ENCODE results near the gene MYH11.

The MYH11 gene

DNA sequence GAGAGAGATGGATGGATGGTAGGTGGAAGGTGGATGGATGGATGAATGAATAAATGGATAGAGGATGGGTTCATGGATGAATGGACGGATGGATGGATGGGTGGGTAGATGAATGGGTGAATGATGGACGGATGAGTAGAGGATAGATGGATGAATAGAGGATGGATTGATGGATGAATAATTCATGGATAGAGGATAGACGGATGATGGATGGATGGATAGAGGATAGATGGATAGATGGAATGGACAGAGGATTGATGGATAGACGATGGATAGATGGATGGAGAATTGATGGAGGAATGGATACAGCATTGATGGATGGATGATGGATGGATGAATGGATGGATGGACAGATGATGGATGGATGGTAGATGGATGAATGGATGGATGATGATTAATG is 91.7 kb downstream of the MYH11 start:
- no peaks in the 10 kb centered on the region for H3K27me3 ChIP-seq (ENCODE audit: control insufficient read depth, insufficient read depth, low read length)

DNA sequence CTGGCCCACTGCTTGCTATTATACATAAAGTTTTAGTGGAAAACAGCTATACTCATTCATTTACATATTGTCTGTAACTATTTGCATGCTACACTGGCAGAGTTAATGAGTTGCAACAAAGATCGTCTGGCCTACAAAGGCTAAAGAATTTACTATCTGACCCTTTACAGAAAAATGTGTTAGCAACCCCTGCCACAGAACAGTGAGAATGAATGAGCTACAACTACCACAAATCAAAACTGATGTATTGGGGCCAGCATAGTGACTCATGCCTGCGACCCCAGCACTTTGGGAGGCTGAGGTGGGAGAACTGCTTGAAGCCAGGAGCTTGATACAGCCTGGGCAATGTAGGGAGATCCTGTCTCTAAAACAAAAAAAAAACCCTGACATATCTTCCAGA is 92.7 kb downstream of the MYH11 start:
- Histone ChIP-seq H3K9me3 (ENCODE audit: control insufficient read depth, insufficient read depth, low read depth, low read length) (no peaks in the 10 kb centered on the region), H3K27me3 (ENCODE audit: control insufficient read depth, insufficient read depth, low read length) (no peaks in the 10 kb centered on the region), H3K27ac (ENCODE audit: low read depth, low read length) (no peak overlapping the region), H3K9ac (ENCODE audit: low read length) (no peak overlapping the region), H3K36me3 (ENCODE audit: control insufficient read depth, insufficient read depth, low read length) (no peaks in the 10 kb centered on the region), H3K4me3 (ENCODE audit: low read depth, low read length) (no peak overlapping the region), H3K4me1 (ENCODE audit: control insufficient read depth, insufficient read depth, low read length) (no peaks in the 10 kb centered on the region)

More for the DNA sequence above, 91.7 kb downstream of the MYH11 start:
- H3K9ac ChIP-seq (ENCODE audit: low read length): no peak overlapping the region
- no peaks in the 10 kb centered on the region for H3K4me1 ChIP-seq (ENCODE audit: control insufficient read depth, insufficient read depth, low read length)
- H3K36me3 ChIP-seq (ENCODE audit: control insufficient read depth, insufficient read depth, low read length): no peaks in the 10 kb centered on the region
- H3K9me3 ChIP-seq (ENCODE audit: control insufficient read depth, insufficient read depth, low read depth, low read length): no peaks in the 10 kb centered on the region
- H3K4me3 ChIP-seq (ENCODE audit: low read depth, low read length): no peak overlapping the region
- no peak overlapping the region for H3K27ac ChIP-seq (ENCODE audit: low read depth, low read length)

DNA sequence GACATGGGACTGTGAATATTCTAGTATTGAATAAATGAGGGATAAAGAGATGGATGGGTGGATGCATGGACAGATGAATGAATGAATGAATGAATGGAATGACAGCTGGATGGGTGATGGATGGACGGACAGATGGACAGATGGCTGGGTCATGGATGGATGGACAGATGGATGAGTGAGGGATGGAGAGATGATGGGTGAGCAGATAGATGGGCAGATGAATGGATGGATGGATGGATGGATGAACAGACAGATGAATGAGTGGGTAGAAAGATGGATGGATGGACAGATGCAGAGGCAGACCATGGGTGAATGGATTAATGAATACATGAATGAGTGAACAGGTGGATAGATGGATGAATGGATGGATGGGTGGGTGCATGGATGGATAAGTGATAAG is 96.7 kb downstream of the MYH11 start:
- Histone ChIP-seq H3K4me1 (ENCODE audit: control insufficient read depth, insufficient read depth, low read length) (no peaks in the 10 kb centered on the region), H3K27ac (ENCODE audit: low read depth, low read length) (no peak overlapping the region), H3K4me3 (ENCODE audit: low read depth, low read length) (no peak overlapping the region), H3K9ac (ENCODE audit: low read length) (no peak overlapping the region), H3K36me3 (ENCODE audit: control insufficient read depth, insufficient read depth, low read length) (no peaks in the 10 kb centered on the region), H3K27me3 (ENCODE audit: control insufficient read depth, insufficient read depth, low read length) (no peaks in the 10 kb centered on the region), H3K9me3 (ENCODE audit: control insufficient read depth, insufficient read depth, low read depth, low read length) (no peaks in the 10 kb centered on the region)

- no peaks in the 10 kb centered on the region for H3K27me3 ChIP-seq (ENCODE audit: control insufficient read depth, insufficient read depth, low read length)
- no peak overlapping the region for H3K4me3 ChIP-seq (ENCODE audit: low read depth, low read length)
- H3K4me1 ChIP-seq (ENCODE audit: control insufficient read depth, insufficient read depth, low read length): no peaks in the 10 kb centered on the region
- no peaks in the 10 kb centered on the region for H3K9me3 ChIP-seq (ENCODE audit: control insufficient read depth, insufficient read depth, low read depth, low read length)
- no peak overlapping the region for H3K9ac ChIP-seq (ENCODE audit: low read length)
- no peaks in the 10 kb centered on the region for H3K36me3 ChIP-seq (ENCODE audit: control insufficient read depth, insufficient read depth, low read length)
- no peak overlapping the region for H3K27ac ChIP-seq (ENCODE audit: low read depth, low read length)
These were observed 97.8 kb downstream of the MYH11 start for GRCh38 chr16:15759070-15759469.

DNA sequence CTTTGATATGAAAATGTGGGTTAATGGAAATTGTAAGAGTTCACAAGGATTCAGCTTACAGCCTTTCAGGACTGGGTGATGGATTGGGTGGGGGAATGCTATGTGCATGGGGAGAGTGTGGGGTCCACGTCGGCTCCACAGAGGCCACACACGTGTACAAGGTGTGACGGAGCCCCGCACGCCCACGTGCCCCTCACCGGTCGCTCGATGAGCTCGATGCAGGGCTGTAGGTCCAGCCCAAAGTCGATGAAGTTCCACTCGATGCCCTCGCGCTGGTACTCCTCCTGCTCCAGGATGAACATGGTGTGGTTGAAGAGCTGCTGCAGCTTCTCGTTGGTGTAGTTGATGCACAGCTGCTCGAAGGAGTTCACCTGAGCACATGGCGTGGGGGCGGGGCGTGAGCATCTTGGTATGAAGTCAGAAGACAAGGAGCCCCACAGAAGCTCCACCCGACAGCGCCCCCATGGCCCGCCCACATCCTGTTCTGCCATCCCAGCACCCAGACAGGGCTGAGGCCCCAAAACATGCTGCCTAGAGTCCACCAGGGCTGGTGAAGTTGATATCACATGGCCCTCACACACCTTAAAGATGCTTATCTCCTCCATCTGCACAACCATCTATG is 99.1 kb downstream of the MYH11 start:
- Histone ChIP-seq H3K27ac (ENCODE audit: low read depth, low read length) (no peak overlapping the region), H3K27me3 (ENCODE audit: control insufficient read depth, insufficient read depth, low read length) (no peaks in the 10 kb centered on the region), H3K4me3 (ENCODE audit: low read depth, low read length) (no peak overlapping the region), H3K4me1 (ENCODE audit: control insufficient read depth, insufficient read depth, low read length) (no peaks in the 10 kb centered on the region), H3K36me3 (ENCODE audit: control insufficient read depth, insufficient read depth, low read length) (no peaks in the 10 kb centered on the region), H3K9me3 (ENCODE audit: control insufficient read depth, insufficient read depth, low read depth, low read length) (no peaks in the 10 kb centered on the region), H3K9ac (ENCODE audit: low read length) (no peak overlapping the region)

- Histone ChIP-seq H3K27me3 (ENCODE audit: control insufficient read depth, insufficient read depth, low read length) (no peaks in the 10 kb centered on the region), H3K36me3 (ENCODE audit: control insufficient read depth, insufficient read depth, low read length) (no peaks in the 10 kb centered on the region), H3K27ac (ENCODE audit: low read depth, low read length) (no peak overlapping the region), H3K9me3 (ENCODE audit: control insufficient read depth, insufficient read depth, low read depth, low read length) (no peaks in the 10 kb centered on the region), H3K4me1 (ENCODE audit: control insufficient read depth, insufficient read depth, low read length) (no peaks in the 10 kb centered on the region), H3K4me3 (ENCODE audit: low read depth, low read length) (no peak overlapping the region), H3K9ac (ENCODE audit: low read length) (no peak overlapping the region)
These were observed 99.8 kb downstream of the MYH11 start for GRCh38 chr16:15757077-15757386.

DNA sequence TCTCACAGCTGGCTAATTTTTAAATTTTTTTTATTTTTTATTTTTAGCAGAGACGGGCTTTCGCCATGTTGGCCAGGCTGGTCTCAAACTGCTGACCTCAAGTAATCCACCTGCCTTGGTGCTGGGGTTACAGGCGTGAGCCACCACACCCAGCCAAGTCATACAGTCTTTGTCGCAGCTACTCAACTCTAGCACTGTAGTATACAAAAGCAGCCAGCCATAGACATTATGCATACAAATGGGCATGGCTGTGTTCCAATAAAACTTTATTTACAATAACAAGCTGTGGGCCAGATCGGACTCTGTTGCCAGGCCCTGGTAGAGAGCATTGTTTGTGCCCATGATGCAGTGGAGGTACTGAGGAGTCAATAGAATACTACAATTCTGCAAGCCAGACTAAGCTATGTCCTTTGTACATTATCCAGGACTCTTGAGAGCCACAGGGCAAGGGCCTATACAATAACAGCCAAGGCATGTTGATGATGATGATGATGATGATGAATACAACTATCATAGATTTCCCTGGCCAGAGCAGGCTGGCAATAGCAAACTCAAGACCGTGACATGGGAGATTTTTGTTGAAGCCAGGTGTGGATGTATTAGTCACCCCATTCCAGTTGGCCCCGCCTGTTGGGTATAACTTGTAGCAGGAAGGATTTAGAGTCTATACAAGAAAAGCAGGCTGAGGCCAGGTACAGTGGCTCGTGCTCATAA is 101.8 kb downstream of the MYH11 start:
- H3K9ac ChIP-seq (ENCODE audit: low read length): no peak overlapping the region
- no peaks in the 10 kb centered on the region for H3K9me3 ChIP-seq (ENCODE audit: control insufficient read depth, insufficient read depth, low read depth, low read length)

GRCh38 chr16:15752717-15753488 is 103.9 kb downstream of the MYH11 start:
- Histone ChIP-seq H3K9ac (ENCODE audit: low read length) (no peak overlapping the region), H3K4me3 (ENCODE audit: low read depth, low read length) (no peak overlapping the region), H3K27ac (ENCODE audit: low read depth, low read length) (no peak overlapping the region), H3K36me3 (ENCODE audit: control insufficient read depth, insufficient read depth, low read length) (no peaks in the 10 kb centered on the region), H3K9me3 (ENCODE audit: control insufficient read depth, insufficient read depth, low read depth, low read length) (no peaks in the 10 kb centered on the region), H3K27me3 (ENCODE audit: control insufficient read depth, insufficient read depth, low read length) (no peaks in the 10 kb centered on the region), H3K4me1 (ENCODE audit: control insufficient read depth, insufficient read depth, low read length) (no peaks in the 10 kb centered on the region)

More for the DNA sequence above, 101.8 kb downstream of the MYH11 start:
- no peak overlapping the region for H3K27ac ChIP-seq (ENCODE audit: low read depth, low read length)
- H3K4me1 ChIP-seq (ENCODE audit: control insufficient read depth, insufficient read depth, low read length): no peaks in the 10 kb centered on the region
- no peaks in the 10 kb centered on the region for H3K27me3 ChIP-seq (ENCODE audit: control insufficient read depth, insufficient read depth, low read length)
- no peak overlapping the region for H3K4me3 ChIP-seq (ENCODE audit: low read depth, low read length)
- no peaks in the 10 kb centered on the region for H3K36me3 ChIP-seq (ENCODE audit: control insufficient read depth, insufficient read depth, low read length)

DNA sequence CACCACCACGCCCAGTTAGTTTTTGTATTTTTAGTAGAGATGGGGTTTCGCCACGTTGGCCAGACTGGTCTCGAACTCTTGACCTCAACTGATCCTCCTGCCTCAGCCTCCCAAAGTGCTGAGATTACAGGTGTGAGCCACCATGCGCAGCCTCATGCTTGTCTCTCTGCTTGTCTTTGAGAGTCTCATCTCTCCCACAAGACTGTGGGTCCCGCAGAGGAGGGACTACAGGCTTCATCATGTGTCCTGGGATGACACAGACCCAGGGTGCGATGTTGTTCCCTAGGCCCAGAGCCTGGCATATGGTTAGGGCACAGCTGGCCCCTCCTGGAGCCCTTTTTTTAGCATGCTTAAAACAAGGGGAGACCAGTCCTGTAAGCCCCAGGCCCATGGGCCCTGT is 104.9 kb downstream of the MYH11 start:
- no peak overlapping the region for H3K4me3 ChIP-seq (ENCODE audit: low read depth, low read length)
- no peaks in the 10 kb centered on the region for H3K27me3 ChIP-seq (ENCODE audit: control insufficient read depth, insufficient read depth, low read length)
- no peaks in the 10 kb centered on the region for H3K9me3 ChIP-seq (ENCODE audit: control insufficient read depth, insufficient read depth, low read depth, low read length)
- H3K4me1 ChIP-seq (ENCODE audit: control insufficient read depth, insufficient read depth, low read length): no peaks in the 10 kb centered on the region
- no peak overlapping the region for H3K27ac ChIP-seq (ENCODE audit: low read depth, low read length)
- no peaks in the 10 kb centered on the region for H3K36me3 ChIP-seq (ENCODE audit: control insufficient read depth, insufficient read depth, low read length)
- no peak overlapping the region for H3K9ac ChIP-seq (ENCODE audit: low read length)

- no peaks in the 10 kb centered on the region for H3K9me3 ChIP-seq (ENCODE audit: control insufficient read depth, insufficient read depth, low read depth, low read length)
- H3K27ac ChIP-seq (ENCODE audit: low read depth, low read length): no peak overlapping the region
- H3K9ac ChIP-seq (ENCODE audit: low read length): no peak overlapping the region
- H3K27me3 ChIP-seq (ENCODE audit: control insufficient read depth, insufficient read depth, low read length): no peaks in the 10 kb centered on the region
- H3K4me1 ChIP-seq (ENCODE audit: control insufficient read depth, insufficient read depth, low read length): no peaks in the 10 kb centered on the region
- H3K36me3 ChIP-seq (ENCODE audit: control insufficient read depth, insufficient read depth, low read length): no peaks in the 10 kb centered on the region
- H3K4me3 ChIP-seq (ENCODE audit: low read depth, low read length): no peak overlapping the region
These were observed 106.8 kb downstream of the MYH11 start for GRCh38 chr16:15749985-15750384.

DNA sequence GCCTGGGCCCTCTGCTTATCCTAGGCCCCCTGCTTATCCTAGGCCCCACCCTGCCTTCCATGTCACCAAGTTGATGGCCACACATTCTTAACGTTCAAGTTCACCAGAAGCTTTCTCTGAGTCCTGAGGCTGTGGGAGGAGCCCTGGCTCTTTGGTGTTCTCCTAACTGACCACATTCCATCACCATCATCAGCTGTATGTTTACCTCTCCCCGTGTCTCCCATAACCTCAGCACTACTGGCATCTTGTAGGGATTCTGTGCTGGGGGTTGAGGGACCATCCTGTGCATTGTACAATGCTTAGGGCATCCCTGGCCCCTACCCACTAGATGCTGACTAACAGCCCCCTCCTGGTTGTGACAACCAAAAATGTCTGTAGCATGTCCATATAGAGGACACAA is 107.5 kb downstream of the MYH11 start:
- Histone ChIP-seq H3K4me3 (ENCODE audit: low read depth, low read length) (no peak overlapping the region), H3K36me3 (ENCODE audit: control insufficient read depth, insufficient read depth, low read length) (no peaks in the 10 kb centered on the region), H3K27ac (ENCODE audit: low read depth, low read length) (no peak overlapping the region), H3K27me3 (ENCODE audit: control insufficient read depth, insufficient read depth, low read length) (no peaks in the 10 kb centered on the region), H3K4me1 (ENCODE audit: control insufficient read depth, insufficient read depth, low read length) (no peaks in the 10 kb centered on the region), H3K9ac (ENCODE audit: low read length) (no peak overlapping the region), H3K9me3 (ENCODE audit: control insufficient read depth, insufficient read depth, low read depth, low read length) (no peaks in the 10 kb centered on the region)
